Measurements from ENCODE around the gene UBE2N. TPM values are rescaled to one million over a fixed set of nuclear protein-coding genes. Genes with fewer than 3 reads are reported as not detected.
"Not testable (repeated sequence)": the region's sequence is repeated elsewhere in the genome, so short reads cannot be mapped to it uniquely, and the experiment has no call there.

The UBE2N gene
- total RNA-seq, 2 donors from 2014 or later: 49.0 to 71.5 TPM

- Histone ChIP-seq H3K4me1 (replicated peaks) (no peaks in the 10 kb centered on the region), H3K9me3 (no peaks in the 10 kb centered on the region), H3K4me3 (peak overlapping the region; percentile 87 to 93), H3K36me3 (no peaks in the 10 kb centered on the region), H3K27me3 (replicated peaks; ENCODE audit: insufficient read depth) (no peaks in the 10 kb centered on the region), H3K27ac (peak overlapping the region; percentile 94 to 97)
- intact Hi-C loops (cut with DNase I): loop anchor here (5.0 to 10.0 kb wide), 4 partner anchors 203 to 453 kb away; partner anchors contain the start of gene EEA1
- TF ChIP-seq POLR2A (IDR thresholded peaks at IDR 0.05) (no peak), POLR2AphosphoS5 (IDR thresholded peaks at IDR 0.05) (no peak)
- TF ChIP-seq, protein P1, sequence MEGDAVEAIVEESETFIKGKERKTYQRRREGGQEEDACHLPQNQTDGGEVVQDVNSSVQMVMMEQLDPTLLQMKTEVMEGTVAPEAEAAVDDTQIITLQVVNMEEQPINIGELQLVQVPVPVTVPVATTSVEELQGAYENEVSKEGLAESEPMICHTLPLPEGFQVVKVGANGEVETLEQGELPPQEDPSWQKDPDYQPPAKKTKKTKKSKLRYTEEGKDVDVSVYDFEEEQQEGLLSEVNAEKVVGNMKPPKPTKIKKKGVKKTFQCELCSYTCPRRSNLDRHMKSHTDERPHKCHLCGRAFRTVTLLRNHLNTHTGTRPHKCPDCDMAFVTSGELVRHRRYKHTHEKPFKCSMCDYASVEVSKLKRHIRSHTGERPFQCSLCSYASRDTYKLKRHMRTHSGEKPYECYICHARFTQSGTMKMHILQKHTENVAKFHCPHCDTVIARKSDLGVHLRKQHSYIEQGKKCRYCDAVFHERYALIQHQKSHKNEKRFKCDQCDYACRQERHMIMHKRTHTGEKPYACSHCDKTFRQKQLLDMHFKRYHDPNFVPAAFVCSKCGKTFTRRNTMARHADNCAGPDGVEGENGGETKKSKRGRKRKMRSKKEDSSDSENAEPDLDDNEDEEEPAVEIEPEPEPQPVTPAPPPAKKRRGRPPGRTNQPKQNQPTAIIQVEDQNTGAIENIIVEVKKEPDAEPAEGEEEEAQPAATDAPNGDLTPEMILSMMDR (IDR thresholded peaks at IDR 0.05): no peak
- DNase-seq (ENCODE audit: low spot score): no peak
Measured at GRCh38 chr12:93379981-93380361, 61.8 kb downstream of the UBE2N start.

GRCh38 chr12:93379326-93379980 is 62.3 kb downstream of the UBE2N start:
- Histone ChIP-seq H3K27me3 (replicated peaks; ENCODE audit: insufficient read depth) (no peaks in the 10 kb centered on the region), H3K27ac (peak overlapping the region; percentile 94 to 97), H3K36me3 (no peaks in the 10 kb centered on the region), H3K4me3 (peak overlapping the region; percentile 87 to 93), H3K4me1 (replicated peaks) (no peaks in the 10 kb centered on the region), H3K9me3 (no peaks in the 10 kb centered on the region)
- no peak for DNase-seq (ENCODE audit: low spot score)
- TF ChIP-seq POLR2AphosphoS5 (IDR thresholded peaks at IDR 0.05): no peak
- TF ChIP-seq POLR2A (IDR thresholded peaks at IDR 0.05): no peak
- TF ChIP-seq, protein P1 (IDR thresholded peaks at IDR 0.05): no peak
- 2% methylated on average over 8 of the region's 8 CpGs for WGBS
- intact Hi-C loops (cut with DNase I): loop anchor here (5.0 kb wide), 3 partner anchors 202 to 452 kb away; partner anchors contain the start of gene EEA1

DNA sequence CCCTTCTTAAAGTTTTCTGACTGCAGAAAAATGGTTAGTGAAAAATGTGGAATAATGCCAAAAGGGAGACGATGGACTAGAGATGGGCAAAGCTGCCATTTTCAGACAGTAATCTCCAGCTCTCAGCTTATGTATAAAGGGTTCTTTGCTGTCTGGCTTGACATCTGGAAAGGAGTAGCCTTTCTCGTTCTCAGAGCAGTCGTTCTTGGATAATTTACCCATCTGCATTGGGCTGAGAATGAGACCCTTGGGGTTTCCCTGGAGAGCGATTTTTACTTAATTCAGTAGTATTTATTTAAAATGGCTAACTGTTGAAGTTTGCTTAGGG is 62.8 kb downstream of the UBE2N start:
- H3K4me1 ChIP-seq (replicated peaks): no peaks in the 10 kb centered on the region
- no peaks in the 10 kb centered on the region for H3K27me3 ChIP-seq (replicated peaks; ENCODE audit: insufficient read depth)
- peak overlapping the region; percentile 87 to 93 for H3K4me3 ChIP-seq
- H3K27ac ChIP-seq: peak overlapping the region; percentile 94 to 97
- DNase-seq (ENCODE audit: low spot score): no peak
- 0% methylated on average over 4 of the region's 4 CpGs for WGBS
- TF ChIP-seq, protein P1 (IDR thresholded peaks at IDR 0.05): no peak
- TF ChIP-seq POLR2AphosphoS5 (IDR thresholded peaks at IDR 0.05) (no peak), POLR2A (IDR thresholded peaks at IDR 0.05) (no peak)
- H3K36me3 ChIP-seq: no peaks in the 10 kb centered on the region
- intact Hi-C loops (cut with DNase I): loop anchor here (5.0 kb wide), 3 partner anchors 202 to 452 kb away; partner anchors contain the start of gene EEA1
- no peaks in the 10 kb centered on the region for H3K9me3 ChIP-seq

DNA sequence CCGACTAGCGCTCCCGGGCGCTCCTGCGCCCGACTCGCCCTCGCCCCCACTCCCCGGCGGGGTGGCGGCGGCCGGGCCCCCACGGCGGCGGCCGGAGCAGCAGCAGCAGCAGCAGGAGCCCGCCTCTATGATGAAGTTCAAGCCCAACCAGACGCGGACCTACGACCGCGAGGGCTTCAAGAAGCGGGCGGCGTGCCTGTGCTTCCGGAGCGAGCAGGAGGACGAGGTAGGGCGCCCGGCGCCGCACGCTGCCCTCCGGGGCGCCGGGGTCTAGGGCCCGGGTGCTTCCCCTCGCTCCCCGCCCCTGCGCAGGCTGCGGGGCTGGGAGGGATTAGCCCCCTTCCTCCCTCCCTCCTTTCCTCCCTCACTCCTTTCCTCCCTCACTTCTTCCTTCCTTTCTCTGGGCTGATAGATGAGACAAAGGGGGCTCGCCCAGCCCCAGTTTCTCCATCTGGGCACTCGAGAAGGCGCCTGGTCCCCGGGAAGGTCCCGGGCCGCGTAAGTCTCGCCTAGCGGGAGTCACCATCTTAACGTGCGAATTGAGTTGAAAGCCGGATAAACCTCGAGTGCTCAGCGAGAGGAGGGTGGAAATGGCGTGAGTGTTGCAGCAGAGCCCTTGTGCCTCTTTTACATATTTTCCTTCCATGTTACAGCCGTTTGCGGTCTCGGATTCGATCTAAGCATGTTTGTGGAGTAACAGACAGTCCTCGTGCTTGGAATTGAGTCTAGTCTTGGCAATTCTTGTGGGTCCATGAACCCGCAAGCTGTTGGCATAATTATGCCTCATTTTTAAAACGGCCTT is 63.4 kb downstream of the UBE2N start:
- intact Hi-C loops (cut with DNase I): loop anchor here (5.0 kb wide), 3 partner anchors 201 to 451 kb away; partner anchors contain the start of gene EEA1
- H3K27me3 ChIP-seq (replicated peaks; ENCODE audit: insufficient read depth); H3K9me3 ChIP-seq; H3K36me3 ChIP-seq; DNase-seq (ENCODE audit: low spot score); H3K4me1 ChIP-seq (replicated peaks): not testable (repeated sequence)
- TF ChIP-seq POLR2AphosphoS5 (IDR thresholded peaks at IDR 0.05): peak; percentile 22
- H3K27ac ChIP-seq: peak overlapping the region; percentile 94 to 97
- WGBS: under 1% methylated on average over 41 of the region's 64 CpGs
- H3K4me3 ChIP-seq: peak overlapping the region; percentile 87 to 93

Data from prostate gland (tissue), 2 donors.